Ishikawa (cell line): ENCODE results near the gene LONRF2.

Source experiments
- CEBPB ChIP-seq: IDR thresholded peaks from 2 replicates; pipeline ENCODE4 v1.6.1; 2012
- CREB1 ChIP-seq: IDR thresholded peaks from 2 replicates; pipeline ENCODE4 v1.6.1; 2012; ENCODE audit warnings: low read depth
- EGR1 ChIP-seq: IDR thresholded peaks from 2 replicates; pipeline ENCODE4 v1.6.1; 2012
- EP300 ChIP-seq: IDR thresholded peaks from 2 replicates; pipeline ENCODE4 v1.6.1; 2012; ENCODE audit warnings: borderline replicate concordance
- FOXM1 ChIP-seq: IDR thresholded peaks from 2 replicates; pipeline ENCODE4 v1.6.1; 2012; ENCODE audit warnings: low read depth, borderline replicate concordance
- MAX ChIP-seq: IDR thresholded peaks from 2 replicates; pipeline ENCODE4 v1.6.1; 2012
- NFIC ChIP-seq: IDR thresholded peaks from 2 replicates; pipeline ENCODE4 v1.6.1; 2012
- RAD21 ChIP-seq: IDR thresholded peaks from 2 replicates; pipeline ENCODE4 v1.6.1; 2012; ENCODE audit warnings: low read depth
- REST ChIP-seq: IDR thresholded peaks from 2 replicates; pipeline ENCODE4 v1.6.1; 2012; ENCODE audit warnings: low read depth, mild to moderate bottlenecking
- TAF1 ChIP-seq: IDR thresholded peaks from 2 replicates; pipeline ENCODE4 v1.6.1; 2012; ENCODE audit warnings: low read depth, mild to moderate bottlenecking
- TCF12 ChIP-seq: IDR thresholded peaks from 2 replicates; pipeline ENCODE4 v1.6.1; 2012; ENCODE audit warnings: low read depth
- TEAD4 ChIP-seq: IDR thresholded peaks from 2 replicates; pipeline ENCODE4 v1.6.1; 2012
- USF1 ChIP-seq: IDR thresholded peaks from 2 replicates; pipeline ENCODE4 v1.6.1; 2012
- YY1 ChIP-seq: IDR thresholded peaks from 2 replicates; pipeline ENCODE4 v1.6.1; 2012; ENCODE audit warnings: low read depth
- ZBTB7A ChIP-seq: IDR thresholded peaks from 2 replicates; pipeline ENCODE4 v1.6.1; 2012; ENCODE audit warnings: low read depth

Gene LONRF2

GRCh38 chr2:100321866-100322820 is at the start of gene LONRF2:
LONRF2 (minus strand) TSS chr2:100322501; CDS start chr2:100322093, 408 bp downstream.
- TF ChIP-seq YY1 (no peak), MAX (peak; percentile 44; the same call in 1 of the 2 replicates), FOXM1 (no peak), TAF1 (no peak), CEBPB (no peak), TEAD4 (no peak), NFIC (no peak), TCF12 (no peak), EGR1 (peak; percentile 79), CREB1 (no peak), RAD21 (no peak)

- TF ChIP-seq CEBPB = no peak
- TF ChIP-seq FOXM1 = no peak
- TF ChIP-seq EGR1 = no peak
- no peak for TF ChIP-seq CREB1
- no peak for TF ChIP-seq USF1
- no peak for TF ChIP-seq NFIC
- TF ChIP-seq REST = no peak
- TF ChIP-seq TAF1 = no peak
- no peak for TF ChIP-seq RAD21
These were observed 44.9 kb upstream of the LONRF2 start for GRCh38 chr2:100367163-100367562.

GRCh38 chr2:100365434-100365833 is 43.1 kb upstream of the LONRF2 start:
- TF ChIP-seq TAF1 (no peak), RAD21 (no peak), MAX (peak; percentile 26; the same call in 1 of the 2 replicates), YY1 (no peak), USF1 (no peak), EGR1 (no peak), TEAD4 (peak; percentile 23; the same call in 1 of the 2 replicates), CREB1 (no peak), TCF12 (peak; percentile 80), FOXM1 (0 out of 2 replicates have a peak, but pooled peaks have one; percentile 28), REST (no peak), EP300 (peak; percentile 65; the same call in 1 of the 2 replicates), NFIC (peak; percentile 96), CEBPB (peak; percentile 64), ZBTB7A (no peak)

GRCh38 chr2:100359576-100359975 is 37.3 kb upstream of the LONRF2 start:
- TF ChIP-seq EGR1 (no peak), CEBPB (no peak), CREB1 (no peak), TAF1 (no peak), USF1 (no peak), EP300 (no peak)

GRCh38 chr2:100358554-100358953 is 36.3 kb upstream of the LONRF2 start:
- TF ChIP-seq RAD21 (no peak), REST (no peak), CREB1 (no peak), USF1 (no peak), TCF12 (no peak), NFIC (no peak), EP300 (no peak), CEBPB (no peak), YY1 (no peak), TAF1 (no peak), ZBTB7A (no peak), FOXM1 (no peak), TEAD4 (no peak), EGR1 (no peak), MAX (no peak)
